HEK293 (cell line): Measurements from ENCODE around the gene SERPINB6.
A peak's percentile ranks its signal among the peaks of the same experiment; 100 is the strongest.

Source experiments
- CTCF ChIA-PET: fragments of 350-600 bp; formaldehyde crosslinking; extraction: SDS; loops from one replicate; lab custom pipeline; 2021; ENCODE audit warnings: antibody characterized with exemption; lab: Yijun Ruan, JAX
- POLR2A ChIA-PET: fragments of 300-600 bp; formaldehyde crosslinking; extraction: SDS; loops from one replicate; lab custom pipeline; 2020; ENCODE audit warnings: antibody characterized with exemption, inconsistent platforms; lab: Yijun Ruan, JAX
- H3K27ac ChIP-seq: fragments of 200-500 bp; sonication (Bioruptor generic); 2 replicates; pipeline ENCODE4 v1.5.1; 2014; ENCODE audit warnings: low read depth, low read length, control low read depth, inconsistent platforms; ENCODE audit errors: extremely low read depth
- H3K36me3 ChIP-seq, 2 experiments: fragments of 200-500 bp in 1 of 2; sonication (Bioruptor generic) in 1 of 2; 1 replicate in 1 of 2; 2 replicates in 1 of 2; pipeline ENCODE4 v1.5.1; 2014 to 2017; ENCODE audit warnings: inconsistent platforms in 2 of 2, low read length in 2 of 2; ENCODE audit not compliant: control insufficient read depth in 2 of 2, insufficient read depth in 1 of 2
- H3K4me1 ChIP-seq: fragments of 200-500 bp; sonication (Bioruptor generic); 2 replicates; pipeline ENCODE4 v1.5.1; 2014; ENCODE audit warnings: mild to moderate bottlenecking, low read length, inconsistent platforms; ENCODE audit not compliant: control insufficient read depth, insufficient read depth
- H3K4me3 ChIP-seq: 2 replicates; pipeline ENCODE4 v1.5.1; 2011; ENCODE audit warnings: low read depth, mild to moderate bottlenecking, control low read depth, low read length, moderate library complexity
- H3K9me3 ChIP-seq: fragments of 200-500 bp; sonication (Bioruptor generic); 2 replicates; pipeline ENCODE4 v1.5.1; 2014; ENCODE audit warnings: low read depth, low read length, inconsistent platforms; ENCODE audit not compliant: control insufficient read depth, insufficient read depth
- KLF1 ChIP-seq: fragments of 450-650 bp; formaldehyde crosslinking; IDR thresholded peaks from 2 replicates; pipeline ENCODE4 v1.5.1; 2016; ENCODE audit warnings: missing biosample characterization, missing genetic modification characterization
- KLF10 ChIP-seq: fragments of 450-650 bp; IDR thresholded peaks from 2 replicates; pipeline ENCODE4 v1.5.1; 2018; ENCODE audit warnings: missing biosample characterization, mild to moderate bottlenecking, missing genetic modification characterization
- KLF17 ChIP-seq: fragments of 450-650 bp; formaldehyde crosslinking; IDR thresholded peaks from 2 replicates; pipeline ENCODE4 v1.5.1; 2016; ENCODE audit warnings: missing biosample characterization, missing genetic modification characterization
- KLF8 ChIP-seq: fragments of 450-650 bp; formaldehyde crosslinking; IDR thresholded peaks from 2 replicates; pipeline ENCODE4 v1.5.1; 2016; ENCODE audit warnings: missing biosample characterization, missing genetic modification characterization
- PRDM4 ChIP-seq: fragments of 450-650 bp; formaldehyde crosslinking; IDR thresholded peaks from 2 replicates; pipeline ENCODE4 v1.5.1; 2017; ENCODE audit warnings: missing biosample characterization, missing genetic modification characterization
- ZBTB17 ChIP-seq: fragments of 450-650 bp; formaldehyde crosslinking; IDR thresholded peaks from 2 replicates; pipeline ENCODE4 v1.5.1; 2016; ENCODE audit warnings: missing biosample characterization, missing genetic modification characterization
- ZEB2 ChIP-seq: fragments of 450-650 bp; formaldehyde crosslinking; IDR thresholded peaks from 2 replicates; pipeline ENCODE4 v1.5.1; 2016; ENCODE audit warnings: missing biosample characterization, missing genetic modification characterization
- ZNF239 ChIP-seq: fragments of 450-650 bp; formaldehyde crosslinking; IDR thresholded peaks from 2 replicates; pipeline ENCODE4 v1.5.1; 2016; ENCODE audit warnings: missing biosample characterization, missing genetic modification characterization
- ZNF48 ChIP-seq: fragments of 450-650 bp; formaldehyde crosslinking; IDR thresholded peaks from 2 replicates; pipeline ENCODE4 v1.5.1; 2016; ENCODE audit warnings: missing biosample characterization, missing genetic modification characterization
- ZNF626 ChIP-seq: fragments of 450-650 bp; sonication (Bioruptor Pico); formaldehyde crosslinking; IDR thresholded peaks from 2 replicates; pipeline ENCODE4 v1.5.1; 2018; ENCODE audit warnings: missing biosample characterization, missing genetic modification characterization, inconsistent platforms
- ZNF768 ChIP-seq: fragments of 450-650 bp; formaldehyde crosslinking; IDR thresholded peaks from 2 replicates; pipeline ENCODE4 v1.5.1; 2018; ENCODE audit warnings: missing biosample characterization, mild to moderate bottlenecking, missing genetic modification characterization
- ZNF843 ChIP-seq: fragments of 450-650 bp; formaldehyde crosslinking; IDR thresholded peaks from 2 replicates; pipeline ENCODE4 v1.5.1; 2016; ENCODE audit warnings: missing biosample characterization, missing genetic modification characterization
- TF ChIP-seq, protein P1 (sequence below): fragments of 450-650 bp; IDR thresholded peaks from 2 replicates; pipeline ENCODE4 v1.5.1; 2018; ENCODE audit warnings: missing biosample characterization, mild to moderate bottlenecking, missing genetic modification characterization
- TF ChIP-seq, protein P2 (sequence below): fragments of 450-650 bp; formaldehyde crosslinking; optimal IDR thresholded peaks from 2 replicates; pipeline ENCODE3; 2016; ENCODE audit warnings: missing biosample characterization, mild to moderate bottlenecking, missing genetic modification characterization
- TF ChIP-seq, protein P3 (sequence below): fragments of 450-650 bp; formaldehyde crosslinking; IDR thresholded peaks from 2 replicates; pipeline ENCODE4 v1.5.1; 2016; ENCODE audit warnings: missing biosample characterization, missing genetic modification characterization

Gene SERPINB6

GRCh38 chr6:2986722-2987221, 15.4 kb upstream of the SERPINB6 start (continued):
- TF ChIP-seq, protein P1, sequence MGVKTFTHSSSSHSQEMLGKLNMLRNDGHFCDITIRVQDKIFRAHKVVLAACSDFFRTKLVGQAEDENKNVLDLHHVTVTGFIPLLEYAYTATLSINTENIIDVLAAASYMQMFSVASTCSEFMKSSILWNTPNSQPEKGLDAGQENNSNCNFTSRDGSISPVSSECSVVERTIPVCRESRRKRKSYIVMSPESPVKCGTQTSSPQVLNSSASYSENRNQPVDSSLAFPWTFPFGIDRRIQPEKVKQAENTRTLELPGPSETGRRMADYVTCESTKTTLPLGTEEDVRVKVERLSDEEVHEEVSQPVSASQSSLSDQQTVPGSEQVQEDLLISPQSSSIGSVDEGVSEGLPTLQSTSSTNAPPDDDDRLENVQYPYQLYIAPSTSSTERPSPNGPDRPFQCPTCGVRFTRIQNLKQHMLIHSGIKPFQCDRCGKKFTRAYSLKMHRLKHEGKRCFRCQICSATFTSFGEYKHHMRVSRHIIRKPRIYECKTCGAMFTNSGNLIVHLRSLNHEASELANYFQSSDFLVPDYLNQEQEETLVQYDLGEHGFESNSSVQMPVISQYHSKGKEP, result peak; percentile 44; the same call in 1 of the 2 replicates
- TF ChIP-seq ZEB2 (tag by site-specific recombination), result no peak; the same call in 1 of the 2 replicates
- no peak for TF ChIP-seq KLF8
- no peak for TF ChIP-seq ZNF768 (tag by site-specific recombination)
- TF ChIP-seq, protein P2, sequence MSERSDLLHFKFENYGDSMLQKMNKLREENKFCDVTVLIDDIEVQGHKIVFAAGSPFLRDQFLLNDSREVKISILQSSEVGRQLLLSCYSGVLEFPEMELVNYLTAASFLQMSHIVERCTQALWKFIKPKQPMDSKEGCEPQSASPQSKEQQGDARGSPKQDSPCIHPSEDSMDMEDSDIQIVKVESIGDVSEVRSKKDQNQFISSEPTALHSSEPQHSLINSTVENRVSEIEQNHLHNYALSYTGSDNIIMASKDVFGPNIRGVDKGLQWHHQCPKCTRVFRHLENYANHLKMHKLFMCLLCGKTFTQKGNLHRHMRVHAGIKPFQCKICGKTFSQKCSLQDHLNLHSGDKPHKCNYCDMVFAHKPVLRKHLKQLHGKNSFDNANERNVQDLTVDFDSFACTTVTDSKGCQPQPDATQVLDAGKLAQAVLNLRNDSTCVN (tag by site-specific recombination), result no peak
- TF ChIP-seq ZNF843 (tag by site-specific recombination), result no peak
- no peak for TF ChIP-seq ZNF239 (tag by site-specific recombination)
- TF ChIP-seq PRDM4 (tag by site-specific recombination), result 0 out of 2 replicates have a peak, but pooled peaks have one; percentile 40

- H3K36me3 ChIP-seq, result no peaks in the 10 kb centered on the region
- peaks cover 26% of the 10 kb centered on the region for H3K4me1 ChIP-seq
- TF ChIP-seq ZNF626 (tag by site-specific recombination) (no peak), ZNF843 (tag by site-specific recombination) (no peak), ZBTB17 (tag by site-specific recombination) (no peak), ZNF48 (tag by site-specific recombination) (no peak)
- TF ChIP-seq, protein P3, sequence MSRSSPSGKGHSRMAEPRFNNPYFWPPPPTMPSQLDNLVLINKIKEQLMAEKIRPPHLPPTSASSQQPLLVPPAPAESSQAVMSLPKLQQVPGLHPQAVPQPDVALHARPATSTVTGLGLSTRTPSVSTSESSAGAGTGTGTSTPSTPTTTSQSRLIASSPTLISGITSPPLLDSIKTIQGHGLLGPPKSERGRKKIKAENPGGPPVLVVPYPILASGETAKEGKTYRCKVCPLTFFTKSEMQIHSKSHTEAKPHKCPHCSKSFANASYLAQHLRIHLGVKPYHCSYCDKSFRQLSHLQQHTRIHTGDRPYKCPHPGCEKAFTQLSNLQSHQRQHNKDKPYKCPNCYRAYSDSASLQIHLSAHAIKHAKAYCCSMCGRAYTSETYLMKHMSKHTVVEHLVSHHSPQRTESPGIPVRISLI (tag by site-specific recombination), result no peak
- no peaks in the 10 kb centered on the region for H3K9me3 ChIP-seq
- H3K4me3 ChIP-seq, result no peak overlapping the region
- H3K27ac ChIP-seq, result peak overlapping the region; percentile 37; the same call in 1 of the 2 replicates
- POLR2A ChIA-PET, result interaction anchor here (0.6 to 2.3 kb wide), 2 partner anchors 13 to 220 kb away, joined by 5 to 8 read pairs; partner anchors contain the start of genes SERPINB6 and WRNIP1
- CTCF ChIA-PET, result interaction anchor here (1.0 to 3.2 kb wide), 3 partner anchors 10 to 139 kb away, joined by 6 to 17 read pairs (median 6); no protein-coding TSS in a partner anchor
Measured at GRCh38 chr6:2984738-2985406, 13.5 kb upstream of the SERPINB6 start.

DNA sequence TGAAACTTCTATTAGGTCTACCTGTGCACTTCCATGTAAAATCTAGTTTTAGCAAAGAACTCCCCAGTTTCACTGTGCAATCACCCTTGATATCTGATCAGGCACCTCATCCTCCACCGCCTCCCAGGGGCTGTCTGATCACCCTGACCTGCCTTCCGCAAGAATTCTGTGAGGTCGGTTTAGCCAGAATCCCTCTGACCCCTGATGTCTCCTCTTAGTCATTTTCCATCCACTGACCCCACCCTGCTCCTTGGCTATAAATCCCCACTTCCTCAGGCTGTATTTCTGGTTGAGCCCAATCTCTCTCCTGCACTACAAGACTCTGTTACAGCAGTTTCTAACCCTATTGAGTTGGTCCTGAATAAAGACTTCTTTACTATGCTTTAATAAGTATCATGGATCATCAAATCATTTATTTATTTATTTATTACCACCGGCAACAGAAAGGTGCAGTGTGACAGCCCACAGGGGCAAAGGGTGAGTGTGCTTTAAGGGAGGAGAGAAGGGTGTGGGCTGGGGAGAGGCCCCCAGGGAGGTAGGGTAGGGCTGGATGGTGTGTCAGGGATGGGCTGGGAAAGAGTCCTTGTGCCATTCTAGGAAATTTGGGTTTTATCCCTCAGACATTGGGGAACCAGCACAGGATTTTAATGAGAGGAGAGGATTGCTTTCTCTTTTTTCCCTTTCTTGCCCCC, 11.2 kb upstream of the SERPINB6 start:
- ChIA-PET POLR2A (interaction anchor here (2.3 kb wide), 1 partner anchor 11 kb away, joined by 8 read pairs; the partner anchor contains the start of gene SERPINB6), CTCF (interaction anchor here (0.6 kb wide), 1 partner anchor 843 kb away, joined by 3 read pairs; no protein-coding TSS in a partner anchor)
- Histone ChIP-seq H3K4me1 (peaks cover 20% of the 10 kb centered on the region), H3K36me3 (no peaks in the 10 kb centered on the region), H3K4me3 (no peak overlapping the region), H3K27ac (no peak overlapping the region), H3K9me3 (no peaks in the 10 kb centered on the region)
- TF ChIP-seq KLF17 (tag by site-specific recombination) (peak; percentile 66), KLF10 (no peak), KLF1 (tag by site-specific recombination) (peak; percentile 99)
